Activated CD4-positive, alpha-beta T cell treated with anti-CD3 and anti-CD28 coated beads, Interleukin-10, Interleukin-2, amounts not matched to agents 100 ng/mL and 50 ng/mL, durations not matched to agents 16 hours and 8 hours (primary cell): ENCODE measurements around the gene CDHR2.
A peak's percentile ranks its signal among the peaks of the same experiment; 100 is the strongest.

Experiments
- DNase-seq: peaks from one replicate; pipeline ENCODE4 v3.0.0-alpha.2; 2020

CDHR2 gene

DNA sequence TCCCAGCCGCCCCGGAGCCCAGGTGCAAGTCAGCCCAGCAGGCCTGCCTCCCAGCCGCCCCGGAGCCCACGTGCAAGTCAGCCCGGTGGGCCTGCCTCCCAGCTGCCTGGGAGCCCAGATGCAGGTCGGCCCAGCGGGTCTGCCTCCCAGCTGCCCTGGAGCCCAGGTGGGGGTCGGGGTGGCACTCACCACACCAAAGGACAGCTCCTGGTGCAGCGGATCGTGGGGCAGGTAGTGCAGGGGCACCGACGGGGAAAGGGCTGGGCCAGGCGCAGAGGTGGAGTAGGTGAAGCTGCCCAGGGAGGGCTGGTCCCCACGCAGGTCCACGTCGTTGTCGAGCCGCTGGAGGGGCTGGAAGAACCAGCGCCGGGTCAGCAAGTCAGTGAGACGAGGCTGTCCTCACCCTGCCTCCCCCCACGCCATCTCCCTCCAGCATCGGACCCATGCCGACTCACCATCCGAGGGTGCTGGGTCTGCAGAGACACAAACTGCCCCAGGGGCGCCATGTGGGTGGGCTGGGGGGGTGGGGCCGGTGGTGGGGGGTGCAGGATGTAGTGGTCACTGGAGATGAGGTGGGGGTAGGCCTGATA, 18.7 kb upstream of the CDHR2 start:
- DNase-seq, result no peak

DNA sequence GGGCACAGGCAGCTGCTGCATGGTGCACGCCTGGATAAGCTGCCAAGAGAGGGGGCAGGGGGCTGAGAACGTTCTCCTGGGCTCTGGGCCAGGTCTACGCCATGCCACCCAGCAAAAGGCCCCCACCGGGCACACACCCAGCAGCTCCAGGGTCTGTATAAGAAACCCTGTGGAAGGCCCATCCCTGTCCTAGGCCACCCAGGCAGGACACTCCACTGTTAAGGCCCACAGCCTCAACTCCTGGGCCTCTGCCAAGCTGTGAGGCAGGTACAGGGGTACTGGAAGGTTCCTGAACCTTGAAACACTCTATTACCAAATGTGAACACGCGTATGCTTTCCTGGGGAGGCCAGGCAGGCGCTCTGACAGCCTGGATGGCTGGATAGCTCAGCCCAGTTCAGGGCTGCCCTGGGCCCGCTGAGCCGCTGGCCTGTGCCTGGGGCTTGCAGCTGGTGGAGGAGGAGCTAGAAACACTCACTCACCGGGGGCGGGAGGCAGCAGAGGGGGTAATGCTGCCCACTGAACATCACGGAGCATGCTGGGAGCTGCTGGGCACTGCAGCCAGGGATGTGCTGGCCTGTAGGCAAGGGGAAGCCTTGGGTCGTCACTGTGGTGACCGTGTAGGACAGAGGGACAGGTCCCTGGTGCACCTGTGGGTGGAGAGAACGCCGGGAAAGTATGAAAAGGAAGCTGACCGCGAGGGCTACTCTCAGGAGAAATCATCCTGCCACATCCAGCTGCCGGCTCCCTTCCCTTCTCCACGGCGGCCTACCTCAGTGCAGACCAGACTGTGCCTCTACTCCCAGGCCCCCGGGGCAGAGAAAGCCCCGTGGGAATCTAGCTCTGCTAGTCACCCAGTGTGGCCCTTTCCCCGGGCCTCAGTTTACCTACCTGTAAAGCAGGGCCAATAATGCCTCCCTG, 17.9 kb upstream of the CDHR2 start:
- DNase-seq, result peak; percentile 44

DNA sequence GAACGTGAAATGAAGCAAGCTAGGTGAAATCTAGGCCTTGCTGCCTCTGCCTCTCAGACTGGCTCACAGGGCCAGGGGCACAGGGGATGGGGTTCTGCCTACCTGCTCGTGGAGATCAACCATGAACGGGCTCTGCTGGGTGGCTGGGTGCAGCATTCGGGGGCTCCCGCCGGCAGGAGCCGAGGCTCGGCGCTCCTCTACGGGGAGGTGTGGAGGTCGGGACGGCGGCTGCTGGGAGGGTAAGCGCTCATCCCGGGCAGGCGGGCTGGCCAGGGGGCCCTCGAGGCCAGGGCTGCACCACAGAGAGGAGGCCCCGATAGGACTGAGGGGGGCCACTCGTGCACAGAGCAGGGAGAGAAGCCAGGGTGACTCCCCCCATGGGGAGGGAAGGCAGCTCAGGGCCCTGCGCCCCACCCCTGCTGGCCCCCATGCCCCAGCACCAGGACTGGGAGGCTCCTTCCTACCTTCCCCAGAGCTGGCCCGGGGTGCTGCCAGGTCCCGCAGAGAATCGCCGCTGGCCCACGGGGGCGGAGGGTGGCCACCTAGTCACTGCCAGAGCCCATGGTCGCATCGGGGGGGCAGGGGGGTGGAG, 17.1 kb upstream of the CDHR2 start:
- DNase-seq, result no peak

DNA sequence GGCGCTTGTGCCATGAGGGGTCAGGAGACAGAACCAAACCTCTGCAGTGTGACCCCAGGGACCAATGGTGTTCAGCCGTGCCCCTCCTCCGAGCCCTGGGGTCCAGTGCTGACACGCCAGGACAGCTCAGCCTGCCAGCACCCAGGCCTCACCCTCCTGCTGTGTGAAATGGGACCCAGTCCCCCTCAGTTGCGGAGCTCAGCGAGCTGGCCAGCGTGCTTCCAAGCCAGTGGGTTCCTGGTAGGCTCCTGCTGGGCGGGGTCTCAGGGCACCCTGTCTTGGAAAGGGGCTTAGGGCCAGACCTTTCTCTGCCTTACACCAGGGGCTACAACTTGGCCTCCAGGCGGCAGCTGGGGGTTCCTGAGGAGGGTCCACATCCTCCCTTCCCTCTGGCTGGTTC, 16.3 kb upstream of the CDHR2 start:
- no peak for DNase-seq

DNA sequence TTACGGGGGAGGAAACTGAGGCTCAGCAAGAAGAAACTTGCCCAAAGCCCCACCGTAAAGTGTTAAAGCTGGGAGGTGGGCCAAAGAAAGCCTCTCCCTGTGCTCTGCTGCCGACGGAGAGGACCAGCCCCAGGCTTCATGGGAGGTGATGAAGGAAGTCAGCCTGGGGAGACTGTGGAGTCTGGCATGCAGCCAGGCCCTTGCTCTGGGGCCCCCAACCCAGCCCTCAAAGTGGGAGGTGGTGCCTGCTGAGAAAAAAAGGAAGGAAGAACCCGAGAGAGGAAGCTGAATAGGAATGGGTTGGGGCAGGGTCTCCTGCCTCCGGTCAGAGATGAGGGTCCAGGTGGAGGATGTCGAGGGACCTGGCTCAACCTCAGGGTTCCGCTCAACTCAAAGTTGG, 15.8 kb upstream of the CDHR2 start:
- DNase-seq, result no peak

DNA sequence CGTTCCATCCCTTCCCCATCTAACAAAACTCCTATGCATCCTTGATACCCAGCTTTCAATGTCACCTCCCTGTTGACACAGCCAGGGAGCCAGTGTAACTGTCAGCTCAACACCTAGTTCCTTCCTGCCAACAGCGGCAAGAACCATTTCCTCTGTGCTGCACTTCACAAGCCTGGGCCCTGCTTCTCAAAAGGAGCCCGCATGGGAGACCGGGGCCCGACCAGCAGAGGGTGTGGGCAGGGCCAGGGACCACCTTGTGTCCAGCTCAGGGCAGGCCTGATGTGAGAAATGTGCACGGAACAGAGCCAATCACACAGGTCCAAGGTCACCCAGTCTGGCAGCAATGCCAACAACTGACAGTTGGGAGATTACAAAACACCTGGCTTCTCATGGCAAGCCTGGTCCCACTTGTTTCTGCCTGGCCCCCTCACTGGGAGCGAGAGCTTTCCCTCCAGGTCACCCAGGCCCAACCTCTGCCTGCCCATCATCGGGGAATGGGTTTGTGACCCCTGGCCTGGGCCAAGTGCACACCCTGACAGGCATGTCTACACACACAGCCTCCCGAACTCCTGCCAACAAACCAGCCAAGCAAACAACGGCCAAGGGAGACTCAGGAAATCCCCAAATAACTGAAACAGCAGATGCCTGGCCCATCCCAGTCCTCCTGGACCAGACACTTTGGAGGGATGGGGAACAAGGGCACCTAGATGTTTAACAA, 15.1 kb upstream of the CDHR2 start:
- peak; percentile 81 for DNase-seq

DNA sequence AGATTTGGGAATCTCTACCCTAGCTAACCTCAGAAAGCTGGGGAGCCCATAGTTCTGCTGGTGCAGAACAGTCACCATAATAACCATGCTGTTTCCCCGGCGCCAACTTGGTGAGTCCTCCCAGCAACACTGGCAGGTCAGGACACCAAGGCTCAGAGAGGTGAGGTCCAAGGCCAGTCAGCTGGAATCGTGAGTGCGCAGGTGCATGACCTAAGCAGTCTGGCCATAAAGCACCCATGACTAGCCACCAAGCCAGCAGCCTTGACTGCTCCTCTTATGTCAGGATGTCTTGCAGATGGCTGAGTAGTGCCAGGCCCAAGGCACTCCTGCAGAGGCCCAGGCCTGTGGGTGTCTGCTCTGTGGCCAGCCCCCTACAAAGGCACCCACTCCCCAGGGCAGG, 14.5 kb upstream of the CDHR2 start:
- peak; percentile 39 for DNase-seq

DNA sequence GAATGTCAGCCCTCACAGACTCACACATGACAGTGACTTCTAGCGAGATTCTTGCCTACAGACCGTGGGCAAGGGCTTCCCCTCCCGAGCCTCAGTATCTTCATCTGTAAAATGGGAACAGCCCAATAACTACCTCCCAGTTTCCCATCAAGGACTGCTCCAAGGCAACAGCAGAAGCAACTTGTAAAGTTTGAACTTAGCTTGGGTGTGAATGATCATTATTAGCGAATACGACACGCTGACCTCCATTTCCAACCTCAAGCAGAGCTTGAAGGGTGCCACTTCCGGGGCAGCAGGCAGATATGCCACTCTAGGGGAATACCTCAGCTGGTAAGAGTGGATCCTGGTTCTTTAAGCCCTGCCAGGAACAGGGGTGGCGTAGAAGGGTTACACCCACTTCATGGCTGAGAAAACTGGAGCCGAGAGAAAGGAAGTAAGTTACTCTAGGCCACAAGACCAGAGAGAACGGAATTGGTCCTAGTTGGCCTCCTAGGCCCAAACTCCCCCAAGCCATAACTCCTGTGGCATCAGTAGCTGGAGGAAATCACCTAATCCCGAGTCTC, 14.0 kb upstream of the CDHR2 start:
- DNase-seq, result peak; percentile 83

DNA sequence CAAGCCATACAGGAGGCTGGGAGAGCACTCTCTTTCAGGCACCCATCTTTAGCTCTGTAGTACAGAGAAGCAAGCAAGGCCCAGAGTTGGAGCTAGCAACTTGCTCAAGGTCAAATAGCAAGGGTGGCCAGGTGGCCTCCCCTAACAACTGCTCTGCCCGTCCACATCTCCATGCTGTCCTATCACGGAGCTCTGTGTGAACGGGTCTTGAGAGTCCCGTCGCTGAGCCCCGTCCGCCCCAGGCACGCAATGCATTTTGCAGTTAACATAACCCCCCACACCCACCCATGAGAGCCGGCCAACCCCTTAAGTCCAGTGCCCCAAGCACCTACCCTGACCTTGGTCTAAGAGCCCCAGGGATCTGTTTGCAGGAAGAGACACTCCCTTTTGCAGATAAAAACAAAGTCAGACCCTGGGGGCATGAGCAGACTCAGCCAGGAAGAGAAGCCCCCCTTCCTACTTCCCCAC, 13.4 kb upstream of the CDHR2 start:
- DNase-seq, result no peak

DNA sequence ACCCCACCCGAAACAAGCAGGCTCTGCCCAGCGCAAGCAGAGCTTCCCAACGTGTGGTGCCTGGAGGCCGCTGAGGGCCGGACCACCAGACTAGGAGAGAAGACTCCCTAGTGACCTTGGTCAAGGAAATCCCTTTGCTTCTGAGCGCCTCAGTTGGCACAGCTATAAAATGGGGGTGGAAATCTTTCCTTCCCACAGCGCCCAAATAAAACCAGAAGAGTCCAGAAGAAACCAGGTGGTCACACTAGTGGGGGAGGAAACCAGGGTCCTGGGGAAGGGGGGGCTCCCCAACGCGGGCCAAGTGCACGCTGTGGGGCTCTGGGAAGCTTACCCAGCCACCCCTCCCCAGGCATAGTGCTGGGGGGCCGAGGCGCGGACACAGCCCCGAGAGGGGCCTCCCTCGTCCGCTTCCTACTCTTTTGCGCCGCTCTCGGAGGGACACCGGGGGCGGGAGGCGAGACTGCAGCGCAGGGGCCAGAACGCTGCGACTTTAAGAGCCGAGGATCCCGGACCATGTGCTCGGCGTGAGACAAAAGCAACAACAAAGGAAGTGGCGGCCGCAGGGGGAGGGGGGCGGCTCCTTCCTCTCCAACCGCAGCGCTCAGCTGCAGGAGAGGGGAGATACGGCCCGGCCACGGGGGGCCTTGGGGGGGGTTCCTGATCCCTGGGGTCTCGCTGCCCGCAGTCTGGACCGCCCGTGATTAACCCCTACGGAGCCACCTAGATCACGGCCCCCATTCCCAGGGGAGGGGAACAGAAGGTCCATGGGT, 12.8 kb upstream of the CDHR2 start:
- peak; percentile 83 for DNase-seq

DNA sequence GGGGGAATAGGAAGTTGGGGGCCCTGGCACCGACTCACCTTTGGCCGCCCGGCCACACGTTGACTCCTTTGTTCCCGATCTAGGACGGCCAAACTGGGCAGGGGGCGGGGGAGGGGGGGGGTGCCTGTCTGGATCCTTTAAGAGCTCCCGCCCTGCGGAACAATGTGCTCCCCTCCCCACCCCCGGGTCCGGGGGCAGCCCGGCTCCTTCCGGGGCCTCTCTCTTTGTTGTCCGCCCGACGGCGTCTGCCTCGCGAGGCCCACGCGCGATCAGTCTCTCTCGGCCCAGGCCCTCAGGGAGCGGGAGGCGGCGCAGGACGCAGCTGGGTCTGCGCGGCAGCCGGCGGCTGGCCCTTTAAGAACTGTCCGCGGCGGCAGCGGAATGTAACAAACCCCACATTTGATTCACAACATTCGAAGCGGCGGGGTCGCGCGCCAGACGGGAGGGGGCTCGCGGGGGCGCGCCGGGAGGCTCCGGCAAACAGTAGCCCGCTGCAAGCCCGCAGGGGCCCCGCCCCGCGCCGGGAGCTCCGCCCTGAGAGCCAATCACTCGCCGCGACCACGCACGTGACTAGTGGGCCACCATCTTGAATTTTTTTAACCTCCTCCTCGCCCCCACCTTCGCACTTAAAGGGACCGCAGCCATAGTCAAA, 12.1 kb upstream of the CDHR2 start, which contains the start of gene RNF44:
TSS of gene RNF44 (minus strand) at position 501 of the 652 bp plus-strand sequence. CDS start 4,930 bp downstream, outside the sequence.
- peak; percentile 98 for DNase-seq

DNA sequence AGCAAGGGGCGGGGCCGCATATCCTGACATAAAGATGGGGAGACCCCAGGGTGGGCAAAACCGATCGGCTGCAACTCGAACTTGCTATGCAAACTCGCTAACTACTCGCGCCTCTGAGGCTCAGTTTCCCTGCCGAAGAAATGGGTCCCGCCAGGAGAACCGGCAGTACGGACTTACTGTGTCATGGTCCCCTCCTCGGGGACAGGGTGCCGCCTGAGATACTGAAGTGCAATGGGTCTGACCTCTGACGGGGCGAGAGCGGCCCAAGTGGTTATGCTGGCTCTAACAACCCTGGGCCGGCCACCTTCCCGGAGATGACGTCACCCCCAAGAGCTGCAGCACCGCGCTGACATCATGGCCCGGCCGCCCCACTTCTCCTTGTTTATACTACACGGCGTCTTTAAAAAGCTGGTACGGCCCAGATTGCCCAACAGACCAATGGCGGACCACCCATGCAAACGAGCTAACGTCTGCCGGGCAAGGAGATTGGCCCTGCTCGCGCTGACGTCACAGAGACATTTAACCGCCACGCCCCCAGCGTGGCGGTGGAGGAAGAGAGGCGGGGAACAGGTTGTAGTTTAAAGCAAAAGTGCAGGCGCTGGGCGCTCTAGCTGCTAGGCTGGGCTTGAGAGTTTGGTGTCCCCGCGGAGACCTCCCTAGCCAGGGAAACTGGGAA, 11.4 kb upstream of the CDHR2 start:
- DNase-seq, result peak; percentile 99

DNA sequence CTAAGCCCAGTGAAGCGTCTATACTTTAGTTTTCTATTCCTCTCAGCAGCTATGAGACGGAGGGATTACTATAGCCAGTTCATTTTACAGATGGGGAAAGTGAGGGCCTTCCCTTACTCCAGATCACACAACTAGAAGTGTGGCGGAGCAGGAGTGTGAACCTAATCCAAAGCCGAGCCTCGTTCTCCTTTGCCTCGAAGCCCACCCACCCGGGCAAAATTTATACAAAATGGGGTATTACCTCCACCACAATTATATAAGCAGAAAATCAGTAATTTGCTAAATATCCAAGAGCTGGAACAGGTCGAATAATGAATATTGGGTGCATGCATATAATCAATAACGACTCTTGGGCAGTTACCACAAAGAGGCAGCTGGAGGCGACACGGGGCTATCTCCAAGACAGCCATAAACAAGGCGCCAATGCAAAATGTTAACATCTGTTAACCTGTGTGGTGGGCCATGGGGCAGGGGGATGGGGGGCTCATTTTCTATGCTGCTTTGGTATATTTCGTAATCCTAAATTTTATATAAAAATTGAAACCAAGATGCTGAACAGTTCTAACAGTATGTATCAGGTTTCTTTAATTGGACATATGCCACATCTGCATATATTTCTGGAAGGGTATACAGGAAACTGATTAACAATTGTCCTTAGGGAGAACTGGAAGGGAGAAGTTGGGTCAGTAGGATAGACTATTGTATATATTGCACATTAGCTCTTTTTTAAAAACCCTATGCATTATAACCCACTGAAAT, 10.7 kb upstream of the CDHR2 start:
- no peak for DNase-seq

DNA sequence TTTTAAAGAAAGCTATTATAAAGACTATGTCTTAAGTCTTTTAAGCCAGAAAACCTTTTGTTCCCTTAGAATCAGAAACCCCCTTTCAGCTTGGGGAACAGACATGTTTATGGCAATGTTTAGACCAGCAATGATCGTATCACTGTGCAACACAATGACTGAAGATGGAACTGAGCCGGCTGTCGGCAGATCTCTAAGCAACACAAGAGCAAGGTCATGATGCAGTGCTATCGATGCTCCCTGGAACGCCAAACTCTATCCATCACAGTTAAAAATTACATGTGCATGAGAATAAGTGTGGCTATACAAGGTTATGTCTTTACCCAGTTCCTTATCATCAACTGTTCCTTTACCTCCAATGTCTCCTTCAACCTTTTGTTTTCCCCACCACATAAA, 10.2 kb upstream of the CDHR2 start:
- DNase-seq, result no peak

DNA sequence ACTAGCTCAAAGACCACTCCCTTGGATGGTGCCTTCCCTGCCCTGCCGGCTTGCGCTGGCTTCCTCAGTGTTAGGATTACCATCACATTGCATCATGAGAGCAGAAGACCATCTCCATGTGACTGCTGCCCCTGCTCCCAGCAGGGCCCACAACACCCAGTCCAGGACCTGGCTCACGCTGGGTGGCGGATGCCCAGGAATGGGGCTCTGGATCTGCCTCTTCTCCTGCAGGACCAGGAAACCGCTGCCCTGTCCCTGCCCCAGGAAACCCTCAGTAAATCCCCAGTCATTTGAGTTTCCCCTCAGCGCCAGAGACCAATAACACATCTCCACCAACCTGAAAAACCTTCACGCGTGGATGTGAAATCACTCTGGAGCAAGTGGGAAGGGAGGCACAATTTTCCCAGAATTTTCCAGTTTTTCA, 8.7 kb upstream of the CDHR2 start:
- DNase-seq, result no peak

DNA sequence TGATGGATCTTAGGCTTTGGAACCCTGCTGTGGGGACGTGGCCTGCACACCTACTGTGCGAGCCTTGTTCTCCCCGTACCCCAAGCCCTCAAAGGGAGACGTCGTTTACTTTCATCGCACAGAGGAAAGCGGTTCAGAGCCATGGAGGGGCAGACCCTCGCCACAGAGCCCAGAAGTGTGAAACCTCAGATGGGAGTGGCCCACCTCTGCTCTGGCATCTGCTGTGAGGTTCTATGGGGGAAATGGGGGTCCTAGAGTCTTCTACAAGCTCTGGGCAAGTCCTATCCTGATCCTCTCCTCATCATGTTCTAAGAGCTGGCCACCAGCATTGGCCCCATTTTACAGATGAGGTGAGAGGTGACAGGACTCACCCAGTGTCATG, 8.2 kb upstream of the CDHR2 start:
- no peak for DNase-seq

DNA sequence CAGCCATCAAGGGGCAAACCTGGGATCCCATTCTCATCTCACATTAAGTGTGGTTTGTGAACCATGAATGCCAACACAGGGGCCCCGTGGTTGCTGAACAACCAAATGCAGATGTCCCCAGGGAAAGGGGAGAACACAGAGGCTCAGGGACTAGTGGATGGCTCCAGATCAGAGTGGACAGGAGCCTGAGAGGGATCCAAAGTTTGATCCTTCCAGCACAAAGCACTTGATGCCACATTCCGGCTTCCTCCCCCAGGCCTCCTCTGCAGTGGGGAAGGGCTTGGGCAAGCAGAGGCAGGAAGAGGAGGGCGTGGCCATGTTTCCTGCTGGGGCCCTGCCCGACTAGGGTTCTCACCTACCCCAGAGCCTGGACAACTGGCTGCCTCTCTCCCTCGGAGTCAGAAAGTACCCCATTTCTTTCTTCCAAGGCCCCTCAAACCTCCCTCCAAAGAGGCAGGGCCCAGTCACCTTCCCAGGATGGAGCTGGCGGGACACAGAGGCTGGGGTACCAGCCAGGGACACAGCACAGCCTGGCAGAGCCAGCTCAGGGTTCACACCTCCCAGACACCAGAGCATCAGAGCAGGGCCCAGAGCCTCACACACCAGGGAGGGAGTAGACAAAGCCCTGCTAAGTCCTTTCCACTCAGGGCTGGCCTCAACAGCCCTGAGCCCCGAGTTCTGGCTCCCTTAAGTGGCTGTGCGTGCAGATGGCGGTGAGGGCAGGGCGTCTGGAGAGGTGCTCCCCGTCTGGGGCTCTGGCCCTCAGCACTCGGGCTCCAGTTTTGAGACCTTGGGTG, 7.6 kb upstream of the CDHR2 start:
- DNase-seq, result peak; percentile 88

DNA sequence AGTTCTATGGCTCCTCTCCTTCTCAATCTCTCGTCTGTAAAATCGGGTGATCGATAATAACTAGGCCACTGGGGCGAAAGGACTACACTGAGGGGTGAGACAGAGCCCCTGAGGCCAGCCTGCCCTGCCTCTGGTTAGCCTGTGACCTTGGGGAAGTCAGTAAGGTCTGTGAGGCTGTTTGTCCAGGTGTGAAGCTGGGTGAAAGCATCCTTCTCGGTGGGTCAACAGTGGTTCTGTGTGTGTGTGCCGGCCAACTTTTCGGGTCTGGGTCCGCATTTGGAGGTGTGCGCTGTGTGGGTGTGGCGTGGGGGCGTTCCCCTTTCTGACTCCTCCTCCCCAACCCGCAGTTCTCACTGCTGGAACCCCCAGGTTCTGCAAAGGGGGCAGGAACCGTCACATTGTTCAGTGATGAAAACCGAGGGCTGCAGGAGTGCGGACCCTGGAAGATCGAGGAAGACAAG, 7.0 kb upstream of the CDHR2 start:
- peak; percentile 81 for DNase-seq
